Activated B cell treated with CpG ODN at 0.5 μM for 24 hours (primary cell): Measurements from ENCODE around the gene STEEP1. TPM values are rescaled to one million over a fixed set of nuclear protein-coding genes. Genes with fewer than 3 reads are reported as not detected.

Source experiments
- ATAC-seq: fragments of 200-7000 bp; cut with Tn5 transposase; one replicate; pipeline ENCODE4 v1.10.0; 2021; ENCODE audit warnings: low read depth, mild to moderate bottlenecking, moderate library complexity
- CTCF ChIA-PET: fragments of 350-600 bp; sonication (Branson Sonifier 250); formaldehyde crosslinking; loops from one replicate; lab custom pipeline; 2021; ENCODE audit warnings: antibody characterized with exemption; lab: Charles Lee
- POLR2A ChIA-PET: fragments of 350-600 bp; sonication (Branson Sonifier 250); formaldehyde crosslinking; loops from one replicate; lab custom pipeline; 2021; ENCODE audit warnings: antibody characterized with exemption; lab: Charles Lee
- DNase-seq: peaks from one replicate; pipeline ENCODE4 v3.0.0; 2022
- H3K27ac Mint-ChIP-seq: one replicate; pipeline ENCODE4 v1.8.0; 2020; ENCODE audit warnings: mixed read lengths
- H3K27me3 Mint-ChIP-seq: one replicate; pipeline ENCODE4 v1.8.0; 2021; ENCODE audit warnings: mixed read lengths
- H3K36me3 Mint-ChIP-seq: one replicate; pipeline ENCODE4 v1.8.0; 2021; ENCODE audit warnings: low read depth, mixed read lengths
- H3K4me1 Mint-ChIP-seq: one replicate; pipeline ENCODE4 v1.8.0; 2021; ENCODE audit warnings: mixed read lengths
- H3K4me3 Mint-ChIP-seq: one replicate; pipeline ENCODE4 v1.8.0; 2020; ENCODE audit warnings: mild to moderate bottlenecking, mixed read lengths
- H3K9me3 Mint-ChIP-seq: one replicate; pipeline ENCODE4 v1.8.0; 2020; ENCODE audit warnings: mixed read lengths
- intact Hi-C: fragments of 100-400 bp; cut with micrococcal nuclease; formaldehyde crosslinking; loops from one replicate; pipeline ENCODE4 v1.15.1; 2024
- total RNA-seq: library from RNA; stranded (reverse); gene quantifications from 2 replicates; pipeline ENCODE4 v1.2.3, GENCODE V29; 2022
- TF ChIP-seq, protein P1 (sequence below): fragments of 200-600 bp; IDR thresholded peaks from one replicate; pipeline ENCODE4 v1.8.0; 2022; ENCODE audit warnings: antibody characterized with exemption, mild to moderate bottlenecking

The STEEP1 gene
- total RNA-seq, 1 donor from 2014 or later, result 32.0 TPM

DNA sequence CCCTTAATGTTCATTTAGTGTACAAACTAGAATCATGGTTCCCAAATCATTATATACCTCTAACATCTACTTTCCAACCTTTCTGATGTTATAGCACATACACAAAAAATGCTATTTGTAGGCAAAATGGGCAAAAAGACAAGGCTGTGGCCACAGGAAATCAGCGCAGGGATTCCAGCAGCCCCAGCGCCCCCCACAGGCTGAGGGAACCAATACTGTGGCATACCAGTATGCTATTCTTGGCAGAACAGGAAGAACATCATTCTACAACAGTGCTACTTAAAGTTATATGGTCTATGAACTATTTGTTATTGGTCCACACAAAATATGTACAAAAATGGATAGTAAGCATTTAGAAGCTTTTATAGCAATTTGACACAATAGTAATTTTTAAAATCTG is 25.3 kb downstream of the STEEP1 start:
- Mint-ChIP-seq H3K27ac (no peak overlapping the region), H3K9me3 (no peaks in the 10 kb centered on the region), H3K4me1 (no peaks in the 10 kb centered on the region), H3K27me3 (no peaks in the 10 kb centered on the region), H3K4me3 (no peak overlapping the region), H3K36me3 (peaks cover 41% of the 10 kb centered on the region)
- TF ChIP-seq, protein P1, sequence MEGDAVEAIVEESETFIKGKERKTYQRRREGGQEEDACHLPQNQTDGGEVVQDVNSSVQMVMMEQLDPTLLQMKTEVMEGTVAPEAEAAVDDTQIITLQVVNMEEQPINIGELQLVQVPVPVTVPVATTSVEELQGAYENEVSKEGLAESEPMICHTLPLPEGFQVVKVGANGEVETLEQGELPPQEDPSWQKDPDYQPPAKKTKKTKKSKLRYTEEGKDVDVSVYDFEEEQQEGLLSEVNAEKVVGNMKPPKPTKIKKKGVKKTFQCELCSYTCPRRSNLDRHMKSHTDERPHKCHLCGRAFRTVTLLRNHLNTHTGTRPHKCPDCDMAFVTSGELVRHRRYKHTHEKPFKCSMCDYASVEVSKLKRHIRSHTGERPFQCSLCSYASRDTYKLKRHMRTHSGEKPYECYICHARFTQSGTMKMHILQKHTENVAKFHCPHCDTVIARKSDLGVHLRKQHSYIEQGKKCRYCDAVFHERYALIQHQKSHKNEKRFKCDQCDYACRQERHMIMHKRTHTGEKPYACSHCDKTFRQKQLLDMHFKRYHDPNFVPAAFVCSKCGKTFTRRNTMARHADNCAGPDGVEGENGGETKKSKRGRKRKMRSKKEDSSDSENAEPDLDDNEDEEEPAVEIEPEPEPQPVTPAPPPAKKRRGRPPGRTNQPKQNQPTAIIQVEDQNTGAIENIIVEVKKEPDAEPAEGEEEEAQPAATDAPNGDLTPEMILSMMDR, result no peak
- intact Hi-C loops, result no loop called here
- ChIA-PET POLR2A (no interaction called here), CTCF (no interaction called here)
- no peak for ATAC-seq
- no peak for DNase-seq

DNA sequence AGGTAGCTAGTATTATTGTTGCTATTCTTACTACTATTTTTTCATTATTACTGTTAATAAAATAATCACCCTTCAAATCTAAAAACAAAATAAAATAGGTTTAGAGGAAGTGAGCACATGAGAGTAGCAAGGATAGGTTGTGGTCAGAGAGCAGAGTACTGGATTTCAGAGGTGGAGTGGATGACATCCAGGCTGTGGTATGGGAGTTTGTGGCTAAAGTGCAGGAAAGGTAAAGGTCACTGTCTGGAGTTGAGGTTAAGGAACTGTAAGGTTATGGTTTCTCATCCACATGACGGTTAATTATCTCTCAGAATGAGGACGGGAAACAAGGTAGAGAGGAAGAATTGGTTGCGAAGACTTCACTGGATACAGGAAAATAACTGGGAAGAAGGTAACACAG is 27.7 kb downstream of the STEEP1 start:
- intact Hi-C loops, result no loop called here
- Mint-ChIP-seq H3K27me3 (no peaks in the 10 kb centered on the region), H3K9me3 (no peaks in the 10 kb centered on the region), H3K27ac (no peak overlapping the region), H3K4me1 (no peaks in the 10 kb centered on the region), H3K4me3 (no peak overlapping the region), H3K36me3 (peaks cover 39% of the 10 kb centered on the region)
- CTCF ChIA-PET, result no interaction called here
- DNase-seq, result no peak
- POLR2A ChIA-PET, result no interaction called here
- ATAC-seq, result no peak
- TF ChIP-seq, protein P1, result no peak

DNA sequence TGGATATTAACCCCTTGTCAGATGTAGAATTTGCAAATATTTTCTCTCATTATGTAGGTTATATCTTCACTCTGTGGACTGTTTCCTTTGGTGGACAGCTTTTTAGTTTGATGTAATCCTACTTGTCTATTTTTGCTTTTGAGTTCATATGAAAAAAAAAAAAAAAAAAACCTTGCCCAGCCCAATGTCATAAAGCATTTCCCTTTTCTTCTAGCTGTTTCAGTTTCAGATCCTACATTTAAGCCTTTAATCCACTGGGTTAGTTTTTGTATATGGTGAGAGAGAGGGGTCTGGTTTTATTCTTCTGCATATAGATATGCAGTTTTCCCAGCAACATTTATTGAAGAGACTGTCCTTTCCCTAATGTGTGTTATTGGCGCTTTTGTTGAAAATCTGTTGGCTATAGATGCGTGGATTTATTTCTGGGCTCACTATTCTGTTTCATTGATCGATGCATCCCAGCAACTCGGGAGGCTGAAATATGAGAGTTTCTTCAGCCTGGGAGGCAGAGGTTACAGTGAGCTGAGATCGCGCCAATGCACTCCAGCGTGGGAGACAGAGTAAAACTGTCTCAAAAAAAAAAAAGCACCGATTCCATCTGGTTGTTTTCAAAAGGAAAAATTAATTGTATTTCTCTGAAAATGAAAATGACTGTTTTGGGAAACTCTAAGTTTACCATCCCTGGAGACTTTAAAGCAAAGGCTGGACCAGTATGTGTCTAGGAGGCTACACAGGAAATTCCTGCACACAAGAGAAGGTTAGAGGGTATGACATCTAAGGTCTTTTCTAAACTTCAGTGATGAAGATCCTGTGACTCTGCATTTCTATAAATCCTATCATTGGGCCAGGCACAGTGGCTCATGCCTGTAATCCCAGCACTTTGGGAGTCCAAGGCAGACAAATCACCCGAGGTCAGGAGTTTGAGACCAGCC is 35.6 kb downstream of the STEEP1 start:
- DNase-seq (no peak), ATAC-seq (peak; percentile 75)
- CTCF ChIA-PET, result interaction anchor here (1.2 kb wide), 1 partner anchor 200 kb away, joined by 4 read pairs; no protein-coding TSS in a partner anchor
- POLR2A ChIA-PET, result interaction anchor here (0.6 to 1.3 kb wide), 9 partner anchors 45 to 262 kb away, joined by 3 to 9 read pairs (median 5); partner anchors contain the start of genes RPL39 and UBE2A
- Mint-ChIP-seq H3K4me3 (no peak overlapping the region), H3K4me1 (peaks cover 22% of the 10 kb centered on the region), H3K27me3 (no peaks in the 10 kb centered on the region), H3K36me3 (no peaks in the 10 kb centered on the region), H3K9me3 (no peaks in the 10 kb centered on the region), H3K27ac (peak overlapping the region; percentile 72)
- TF ChIP-seq, protein P1, result no peak
- intact Hi-C loops, result loop anchor here (2.0 kb wide), 1 partner anchor 19 kb away; no protein-coding TSS in a partner anchor

DNA sequence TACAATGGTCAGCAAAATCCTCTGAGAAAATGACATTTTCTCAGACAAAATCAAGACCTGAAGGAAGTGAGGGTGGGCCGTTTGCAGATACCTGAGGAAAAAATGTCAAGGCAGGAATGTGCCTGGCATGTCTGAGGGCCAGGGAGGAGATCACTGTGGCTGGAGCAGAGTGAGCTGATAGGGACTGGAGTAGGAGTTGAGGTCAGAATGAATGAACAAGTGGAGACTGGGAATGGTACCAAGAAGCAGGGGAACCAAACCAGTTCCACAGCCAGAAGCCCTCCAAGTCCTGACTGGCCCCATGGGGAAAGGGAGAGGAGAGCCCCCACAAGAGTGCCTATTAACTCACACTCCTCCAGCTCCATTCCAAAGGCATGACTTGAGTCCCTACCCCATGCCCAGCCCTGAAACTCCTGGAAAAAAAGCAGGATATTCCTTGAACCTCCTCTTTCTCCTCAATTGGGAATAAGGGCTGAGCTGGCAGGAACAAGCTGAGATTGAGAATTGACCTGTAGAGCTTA is 41.5 kb downstream of the STEEP1 start:
- no peaks in the 10 kb centered on the region for H3K27me3 Mint-ChIP-seq
- H3K4me1 Mint-ChIP-seq, result no peaks in the 10 kb centered on the region
- no peak for ATAC-seq
- POLR2A ChIA-PET, result no interaction called here
- no peak for DNase-seq
- CTCF ChIA-PET, result no interaction called here
- no peaks in the 10 kb centered on the region for H3K36me3 Mint-ChIP-seq
- H3K4me3 Mint-ChIP-seq, result no peak overlapping the region
- TF ChIP-seq, protein P1, result no peak
- H3K27ac Mint-ChIP-seq, result no peak overlapping the region
- intact Hi-C loops, result no loop called here
- no peaks in the 10 kb centered on the region for H3K9me3 Mint-ChIP-seq

DNA sequence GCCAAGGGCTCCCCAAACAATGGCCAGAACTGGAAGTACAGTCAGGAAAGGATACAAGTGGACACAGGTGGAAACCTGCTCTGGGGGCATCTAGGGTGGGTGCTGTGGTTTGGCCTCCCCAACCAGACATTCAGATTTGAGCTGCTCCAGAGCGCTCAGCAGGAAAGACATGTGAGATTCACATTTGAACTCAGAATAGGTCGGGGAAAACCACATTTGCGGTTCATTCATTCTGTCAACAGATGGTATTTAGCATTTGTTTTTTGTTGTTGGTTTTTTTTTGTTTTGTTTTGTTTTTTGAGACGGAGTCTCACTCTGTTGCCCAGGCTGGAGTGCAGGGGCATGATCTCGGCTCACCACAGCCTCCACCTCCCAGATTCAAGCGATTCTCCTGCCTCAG is 44.0 kb downstream of the STEEP1 start:
- Mint-ChIP-seq H3K27ac (no peak overlapping the region), H3K27me3 (no peaks in the 10 kb centered on the region), H3K4me1 (peaks cover 4% of the 10 kb centered on the region), H3K36me3 (no peaks in the 10 kb centered on the region), H3K4me3 (no peak overlapping the region), H3K9me3 (no peaks in the 10 kb centered on the region)
- ChIA-PET CTCF (no interaction called here), POLR2A (no interaction called here)
- intact Hi-C loops, result no loop called here
- TF ChIP-seq, protein P1, result no peak
- ATAC-seq (no peak), DNase-seq (no peak)
